Right lobe of liver (tissue), 4 donors: Measurements from ENCODE around the gene PCDHB6.

Source experiments
- POLR2A ChIP-seq: fragments of 450-650 bp; IDR thresholded peaks from one replicate; pipeline ENCODE4 v1.6.1; 2017; ENCODE audit warnings: antibody characterized with exemption, mild to moderate bottlenecking
- TF ChIP-seq, protein P1 (sequence below), 4 donors: fragments of 200-600 bp in 3 of 4; fragments of 450-650 bp in 1 of 4; IDR thresholded peaks; one replicate each; pipeline versions ENCODE4 v1.5.1 to v1.8.0; 2016 to 2022; ENCODE audit warnings: antibody characterized with exemption in 4 of 4, mild to moderate bottlenecking in 2 of 4
- donor health status: DM: no; HTN: no; CAD: no.
- donor health status: DM: no; HTN: no; CAD: no.
- donor health status: DM: no; HTN: yes; CAD: no.

GRCh38 chr5:141180313-141180712 lies 30.5 kb downstream of the PCDHB6 start:
- TF ChIP-seq, protein P1, sequence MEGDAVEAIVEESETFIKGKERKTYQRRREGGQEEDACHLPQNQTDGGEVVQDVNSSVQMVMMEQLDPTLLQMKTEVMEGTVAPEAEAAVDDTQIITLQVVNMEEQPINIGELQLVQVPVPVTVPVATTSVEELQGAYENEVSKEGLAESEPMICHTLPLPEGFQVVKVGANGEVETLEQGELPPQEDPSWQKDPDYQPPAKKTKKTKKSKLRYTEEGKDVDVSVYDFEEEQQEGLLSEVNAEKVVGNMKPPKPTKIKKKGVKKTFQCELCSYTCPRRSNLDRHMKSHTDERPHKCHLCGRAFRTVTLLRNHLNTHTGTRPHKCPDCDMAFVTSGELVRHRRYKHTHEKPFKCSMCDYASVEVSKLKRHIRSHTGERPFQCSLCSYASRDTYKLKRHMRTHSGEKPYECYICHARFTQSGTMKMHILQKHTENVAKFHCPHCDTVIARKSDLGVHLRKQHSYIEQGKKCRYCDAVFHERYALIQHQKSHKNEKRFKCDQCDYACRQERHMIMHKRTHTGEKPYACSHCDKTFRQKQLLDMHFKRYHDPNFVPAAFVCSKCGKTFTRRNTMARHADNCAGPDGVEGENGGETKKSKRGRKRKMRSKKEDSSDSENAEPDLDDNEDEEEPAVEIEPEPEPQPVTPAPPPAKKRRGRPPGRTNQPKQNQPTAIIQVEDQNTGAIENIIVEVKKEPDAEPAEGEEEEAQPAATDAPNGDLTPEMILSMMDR (IDR thresholded peaks at IDR 0.05), result no peak
- no peak for TF ChIP-seq POLR2A
